Testis (tissue), 3 donors: ENCODE results near the gene SLC2A10. TPM values are rescaled to one million over a fixed set of nuclear protein-coding genes. Genes with fewer than 3 reads are reported as not detected.

ENCODE experiments used
- DNase-seq: peaks from one replicate; pipeline ENCODE4 v3.0.0-alpha.2; 2019
- H3K27ac ChIP-seq, 2 donors: fragments of 200-600 bp; sonication (generic); one replicate each; pipeline ENCODE4 v1.5.1; 2019
- H3K27me3 ChIP-seq: fragments of 200-600 bp; sonication (generic); one replicate; pipeline ENCODE4 v1.5.1; 2019
- H3K36me3 ChIP-seq: fragments of 200-600 bp; sonication (generic); one replicate; pipeline ENCODE4 v1.5.1; 2017; ENCODE audit warnings: low read depth; ENCODE audit errors: missing control alignments
- H3K4me1 ChIP-seq: fragments of 200-600 bp; sonication (generic); one replicate; pipeline ENCODE4 v1.5.1; 2019
- H3K4me3 ChIP-seq, 2 donors: fragments of 200-600 bp; sonication (generic); one replicate each; pipeline ENCODE4 v1.5.1; 2017 to 2019
- H3K9me3 ChIP-seq: fragments of 200-600 bp; sonication (generic); one replicate; pipeline ENCODE4 v1.5.1; 2017
- POLR2A ChIP-seq: fragments of 450-650 bp; IDR thresholded peaks from one replicate; pipeline ENCODE4 v1.6.1; 2017; ENCODE audit warnings: antibody characterized with exemption, mild to moderate bottlenecking, moderate library complexity
- WGBS, 2 donors: methylation state at CpG; one replicate each; pipeline ENCODE4 v1.1.5; 2018; 5-methylcytosine and 5-hydroxymethylcytosine counted together
- intact Hi-C: fragments of 100-400 bp; cut with DNase I; formaldehyde crosslinking; loops from one replicate; pipeline ENCODE4 v1.15.1; 2023; ENCODE audit warnings: low total_unique reads
- polyA plus RNA-seq: library from polyadenylated mRNA; stranded (reverse); fragments of 350-450 nt; fragmentation: Illumina TruSeq; extraction: RNeasy Lipid Tissue Mini Kit (QIAGEN cat#74804); gene quantifications from one replicate; pipeline ENCODE4 v1.2.3, GENCODE V29; 2014; ENCODE audit warnings: low read depth, low replicate concordance; ENCODE audit not compliant: insufficient read depth
- total RNA-seq, 2 donors: library from RNA; depleted of rRNA; stranded (reverse); fragments of >200 nt; gene quantifications; one replicate each; pipeline ENCODE4 v1.2.3, GENCODE V29; 2016
- TF ChIP-seq, protein P1 (sequence below), 3 experiments: fragments of 450-650 bp in 2 of 3; fragments of 200-600 bp in 1 of 3; sonication (generic) in 1 of 3; IDR thresholded peaks; one replicate each; pipeline ENCODE4 v1.5.1; 2016 to 2019; ENCODE audit warnings: antibody characterized with exemption in 3 of 3, mild to moderate bottlenecking in 2 of 3, moderate library complexity in 1 of 3

SLC2A10 gene
- total and polyA plus RNA-seq, 3 donors from 2014 or later: 4.8 to 12.2 (median 12.0) TPM

DNA sequence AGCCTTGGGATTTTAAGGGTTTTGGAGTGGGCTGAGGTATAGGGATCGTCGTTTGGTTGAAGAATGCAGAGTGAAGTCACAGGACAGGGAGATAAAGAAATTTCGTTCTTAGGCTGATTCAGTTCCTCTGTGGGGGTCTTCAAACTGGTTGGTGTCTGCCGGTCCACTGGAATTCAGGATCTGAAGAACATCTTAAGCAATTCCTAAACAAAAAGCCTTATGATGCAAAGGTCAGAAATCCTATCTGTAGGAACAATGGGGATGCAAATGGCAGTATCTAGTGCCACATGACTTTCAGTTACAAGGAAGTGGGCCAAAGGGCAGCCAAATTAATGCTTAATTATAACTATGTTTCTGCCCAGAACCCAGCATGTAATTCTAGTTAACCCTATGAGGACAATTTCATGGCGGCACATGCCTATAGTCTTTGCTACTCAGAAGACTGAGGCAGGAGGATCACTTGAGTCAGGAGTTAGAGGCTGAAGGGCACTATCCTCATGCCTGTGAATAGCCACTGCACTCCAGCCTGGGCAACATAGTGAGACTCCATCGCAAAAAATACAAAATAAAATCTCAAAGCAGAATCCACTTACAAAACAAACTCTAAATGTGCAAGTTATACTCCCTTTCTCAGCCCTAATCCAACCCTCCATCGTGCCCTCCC, 4.6 kb upstream of the SLC2A10 start:
- TF ChIP-seq POLR2A: no peak
- TF ChIP-seq, protein P1, sequence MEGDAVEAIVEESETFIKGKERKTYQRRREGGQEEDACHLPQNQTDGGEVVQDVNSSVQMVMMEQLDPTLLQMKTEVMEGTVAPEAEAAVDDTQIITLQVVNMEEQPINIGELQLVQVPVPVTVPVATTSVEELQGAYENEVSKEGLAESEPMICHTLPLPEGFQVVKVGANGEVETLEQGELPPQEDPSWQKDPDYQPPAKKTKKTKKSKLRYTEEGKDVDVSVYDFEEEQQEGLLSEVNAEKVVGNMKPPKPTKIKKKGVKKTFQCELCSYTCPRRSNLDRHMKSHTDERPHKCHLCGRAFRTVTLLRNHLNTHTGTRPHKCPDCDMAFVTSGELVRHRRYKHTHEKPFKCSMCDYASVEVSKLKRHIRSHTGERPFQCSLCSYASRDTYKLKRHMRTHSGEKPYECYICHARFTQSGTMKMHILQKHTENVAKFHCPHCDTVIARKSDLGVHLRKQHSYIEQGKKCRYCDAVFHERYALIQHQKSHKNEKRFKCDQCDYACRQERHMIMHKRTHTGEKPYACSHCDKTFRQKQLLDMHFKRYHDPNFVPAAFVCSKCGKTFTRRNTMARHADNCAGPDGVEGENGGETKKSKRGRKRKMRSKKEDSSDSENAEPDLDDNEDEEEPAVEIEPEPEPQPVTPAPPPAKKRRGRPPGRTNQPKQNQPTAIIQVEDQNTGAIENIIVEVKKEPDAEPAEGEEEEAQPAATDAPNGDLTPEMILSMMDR (IDR thresholded peaks at IDR 0.05): no peak
- 58 to 62% methylated on average over 7 of the region's 7 CpGs for WGBS, 2 donors

GRCh38 chr20:46705378-46705729, 4.1 kb upstream of the SLC2A10 start:
- peaks cover 2% of the 10 kb centered on the region for H3K4me1 ChIP-seq
- H3K36me3 ChIP-seq: no peaks in the 10 kb centered on the region
- no peak overlapping the region for H3K27ac ChIP-seq
- H3K27me3 ChIP-seq: no peaks in the 10 kb centered on the region
- TF ChIP-seq, protein P1 (IDR thresholded peaks at IDR 0.05): no peak
- TF ChIP-seq POLR2A: no peak
- no peaks in the 10 kb centered on the region for H3K9me3 ChIP-seq
- no peak overlapping the region for H3K4me3 ChIP-seq
- 69 to 77% methylated on average over 4 of the region's 4 CpGs for WGBS, 2 donors
- intact Hi-C loops: no loop called here
- no peak for DNase-seq

More for the DNA sequence above, 4.6 kb upstream of the SLC2A10 start:
- Histone ChIP-seq H3K27me3 (no peaks in the 10 kb centered on the region), H3K4me1 (no peaks in the 10 kb centered on the region), H3K27ac (no peak overlapping the region), H3K4me3 (no peak overlapping the region), H3K36me3 (no peaks in the 10 kb centered on the region), H3K9me3 (no peaks in the 10 kb centered on the region)
- no peak for DNase-seq
- intact Hi-C loops: no loop called here

- Histone ChIP-seq H3K4me3 (no peak overlapping the region), H3K9me3 (no peaks in the 10 kb centered on the region), H3K27me3 (no peaks in the 10 kb centered on the region), H3K27ac (no peak overlapping the region), H3K4me1 (peaks cover 4% of the 10 kb centered on the region), H3K36me3 (no peaks in the 10 kb centered on the region)
- intact Hi-C loops: no loop called here
- no peak for DNase-seq
- TF ChIP-seq, protein P1 (IDR thresholded peaks at IDR 0.05): no peak
- no peak for TF ChIP-seq POLR2A
- 94 to 99% methylated on average over 2 of the region's 2 CpGs for WGBS, 2 donors
These were observed 3.2 kb upstream of the SLC2A10 start for GRCh38 chr20:46706242-46706641.

DNA sequence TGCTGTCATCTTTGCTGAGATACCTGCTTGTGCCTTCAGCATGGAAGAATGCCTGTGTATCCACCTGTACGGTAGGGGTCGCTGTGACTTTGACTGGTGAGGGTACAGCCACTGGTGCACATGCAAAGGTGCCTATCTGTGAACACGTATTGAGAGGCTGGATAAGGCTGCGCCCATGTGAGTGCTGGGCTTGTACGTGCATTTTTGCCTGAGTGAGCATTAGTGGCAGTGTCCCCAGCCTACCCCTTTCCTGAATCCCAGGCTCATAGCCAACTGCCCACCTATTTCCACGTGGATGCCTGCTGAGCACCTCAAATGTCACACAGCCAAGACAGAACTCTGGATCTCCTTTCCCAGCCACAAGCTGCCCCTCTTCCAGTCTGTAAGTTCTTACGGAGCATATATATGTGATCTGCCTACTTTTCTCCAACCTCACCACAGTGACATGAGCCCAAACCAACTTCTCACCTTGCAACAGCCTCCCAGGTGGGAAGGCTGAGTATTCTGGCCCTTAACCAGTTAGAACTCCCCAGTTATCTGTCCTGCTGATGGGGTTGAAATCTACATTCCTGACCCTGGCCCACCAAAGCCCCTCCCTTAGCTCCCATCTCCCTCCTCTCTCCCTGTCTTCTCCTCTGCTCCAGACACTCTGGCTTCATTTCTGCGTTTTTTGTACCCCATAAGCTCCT, 1.1 kb upstream of the SLC2A10 start:
- Histone ChIP-seq H3K4me3 (no peak overlapping the region), H3K27me3 (no peaks in the 10 kb centered on the region), H3K4me1 (peaks cover 11% of the 10 kb centered on the region), H3K27ac (no peak overlapping the region), H3K36me3 (no peaks in the 10 kb centered on the region), H3K9me3 (no peaks in the 10 kb centered on the region)
- WGBS, 2 donors: 74 to 81% methylated on average over 6 to 8 of the region's 8 CpGs
- intact Hi-C loops: no loop called here
- TF ChIP-seq, protein P1 (IDR thresholded peaks at IDR 0.05): no peak
- no peak for TF ChIP-seq POLR2A
- DNase-seq: no peak
